Lung (tissue), 12 donors: ENCODE results near the gene LAMC3. TPM values are rescaled to one million over a fixed set of nuclear protein-coding genes. Genes with fewer than 3 reads are reported as not detected.

Experiments used
- ATAC-seq: fragments of 200-7000 bp; cut with Tn5 transposase; one replicate; pipeline ENCODE4 v1.9.1; 2020; ENCODE audit warnings: moderate number of reproducible peaks; ENCODE audit not compliant: insufficient read depth, low FRiP score
- DNase-seq, 3 donors: peaks; one replicate each; pipeline ENCODE4 v3.0.0-alpha.2; 2013 to 2017
- H3K27ac ChIP-seq, 2 donors: one replicate each; pipeline ENCODE4 v1.5.1; 2013; ENCODE audit warnings: mild to moderate bottlenecking in 2 of 2, moderate library complexity in 2 of 2, control low read depth in 1 of 2, inconsistent platforms in 1 of 2, low read depth in 1 of 2, low read length in 1 of 2
- H3K27me3 ChIP-seq, 3 donors: one replicate each; pipeline ENCODE4 v1.5.1; 2013; ENCODE audit warnings: low read length in 2 of 3; ENCODE audit not compliant: control insufficient read depth in 3 of 3, insufficient read depth in 3 of 3
- H3K36me3 ChIP-seq, 4 donors: one replicate each; pipeline ENCODE4 v1.5.1; 2013; ENCODE audit warnings: low read length in 4 of 4, mild to moderate bottlenecking in 1 of 4, moderate library complexity in 1 of 4; ENCODE audit not compliant: control insufficient read depth in 4 of 4, insufficient read depth in 4 of 4
- H3K4me1 ChIP-seq, 5 donors: one replicate each; pipeline ENCODE4 v1.5.1; 2013; ENCODE audit warnings: low read length in 5 of 5, mild to moderate bottlenecking in 2 of 5, moderate library complexity in 1 of 5; ENCODE audit not compliant: control insufficient read depth in 5 of 5, insufficient read depth in 5 of 5
- H3K4me3 ChIP-seq: one replicate; pipeline ENCODE4 v1.5.1; 2013; ENCODE audit warnings: mild to moderate bottlenecking, control low read depth, moderate library complexity
- H3K9ac ChIP-seq, 2 donors: one replicate each; pipeline ENCODE4 v1.5.1; 2013; ENCODE audit warnings: low read length in 2 of 2, control low read depth in 1 of 2; ENCODE audit not compliant: insufficient read depth in 1 of 2
- H3K9me3 ChIP-seq, 4 donors: one replicate each; pipeline ENCODE4 v1.5.1; 2013; ENCODE audit warnings: low read length in 3 of 4, mild to moderate bottlenecking in 1 of 4, moderate library complexity in 1 of 4; ENCODE audit not compliant: control insufficient read depth in 4 of 4, insufficient read depth in 3 of 4
- CTCF ChIP-seq: IDR thresholded peaks from 2 replicates; pipeline ENCODE4 v1.5.1; 2012; ENCODE audit warnings: mild to moderate bottlenecking; ENCODE audit errors: control extremely low read depth, extremely low read depth
- WGBS, 2 donors: extraction: QIAGEN DNeasy Blood & Tissue Kit; methylation state at CpG; one replicate each; pipeline ENCODE4 v1.1.7; 2013; 5-methylcytosine and 5-hydroxymethylcytosine counted together
- polyA plus RNA-seq, 2 donors: library from polyadenylated mRNA; stranded (reverse); fragments of 200-250 nt; gene quantifications; one replicate each; pipeline ENCODE4 v1.2.1, GENCODE V29; 2013
- total RNA-seq, 2 donors: library from RNA; depleted of rRNA in 1 of 2; stranded (reverse); fragments of >200 nt in 1 of 2; gene quantifications; one replicate each; pipeline ENCODE4 v1.2.1, GENCODE V29; 2014 to 2021
- donor health status: control.
- donor health status: control.
- donor health status: Bipolar disorder and iron deficiency.
- donor health status: healthy.
- donor health status: DM: yes; HTN: yes; CAD: no.

LAMC3 gene
- total and polyA plus RNA-seq, 4 donors: 10.5 to 24.3 (median 14.1) TPM

GRCh38 chr9:130993303-130994030 lies 15.5 kb upstream of the LAMC3 start:
- ATAC-seq: no peak
- Histone ChIP-seq H3K27me3 (peaks cover 0 to 8% (median 0%) of the 10 kb centered on the region in 3 donors), H3K9ac (no peak overlapping the region), H3K4me1 (peaks cover 0 to 14% (median 0%) of the 10 kb centered on the region in 5 donors), H3K36me3 (no peaks in the 10 kb centered on the region), H3K27ac (no peak overlapping the region), H3K9me3 (no peaks in the 10 kb centered on the region), H3K4me3 (no peak overlapping the region)
- 52 to 59% methylated on average over 14 of the region's 14 CpGs for WGBS, 2 donors
- no peak for DNase-seq
- no peak for TF ChIP-seq CTCF

- Histone ChIP-seq H3K9ac (no peak overlapping the region), H3K27ac (no peak overlapping the region), H3K4me1 (peaks cover 0 to 14% (median 0%) of the 10 kb centered on the region in 5 donors), H3K27me3 (peaks cover 0 to 14% (median 0%) of the 10 kb centered on the region in 3 donors), H3K36me3 (no peaks in the 10 kb centered on the region), H3K9me3 (peaks cover 0 to 3% (median 0%) of the 10 kb centered on the region in 4 donors), H3K4me3 (no peak overlapping the region)
- ATAC-seq (no peak), DNase-seq (no peak)
- TF ChIP-seq CTCF: no peak
- 63 to 68% methylated on average over 6 of the region's 6 CpGs for WGBS, 2 donors
Measured at GRCh38 chr9:130994135-130995085, 14.6 kb upstream of the LAMC3 start.

GRCh38 chr9:130995086-130996011 lies 13.6 kb upstream of the LAMC3 start:
- Histone ChIP-seq H3K4me3 (no peak overlapping the region), H3K36me3 (no peaks in the 10 kb centered on the region), H3K27ac (no peak overlapping the region), H3K9ac (no peak overlapping the region), H3K4me1 (peaks cover 0 to 14% (median 0%) of the 10 kb centered on the region in 5 donors), H3K9me3 (peaks cover 0 to 3% (median 0%) of the 10 kb centered on the region in 4 donors), H3K27me3 (peaks cover 0 to 14% (median 0%) of the 10 kb centered on the region in 3 donors)
- 34 to 43% methylated on average over 15 of the region's 15 CpGs for WGBS, 2 donors
- DNase-seq (peak; percentile 65 to 83 (median 66)), ATAC-seq (peak; percentile 25)
- TF ChIP-seq CTCF: no peak
